ENCODE data around the gene PRR5L.

Gene PRR5L, protein sequence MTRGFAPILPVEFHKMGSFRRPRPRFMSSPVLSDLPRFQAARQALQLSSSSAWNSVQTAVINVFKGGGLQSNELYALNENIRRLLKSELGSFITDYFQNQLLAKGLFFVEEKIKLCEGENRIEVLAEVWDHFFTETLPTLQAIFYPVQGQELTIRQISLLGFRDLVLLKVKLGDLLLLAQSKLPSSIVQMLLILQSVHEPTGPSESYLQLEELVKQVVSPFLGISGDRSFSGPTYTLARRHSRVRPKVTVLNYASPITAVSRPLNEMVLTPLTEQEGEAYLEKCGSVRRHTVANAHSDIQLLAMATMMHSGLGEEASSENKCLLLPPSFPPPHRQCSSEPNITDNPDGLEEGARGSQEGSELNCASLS

DNA sequence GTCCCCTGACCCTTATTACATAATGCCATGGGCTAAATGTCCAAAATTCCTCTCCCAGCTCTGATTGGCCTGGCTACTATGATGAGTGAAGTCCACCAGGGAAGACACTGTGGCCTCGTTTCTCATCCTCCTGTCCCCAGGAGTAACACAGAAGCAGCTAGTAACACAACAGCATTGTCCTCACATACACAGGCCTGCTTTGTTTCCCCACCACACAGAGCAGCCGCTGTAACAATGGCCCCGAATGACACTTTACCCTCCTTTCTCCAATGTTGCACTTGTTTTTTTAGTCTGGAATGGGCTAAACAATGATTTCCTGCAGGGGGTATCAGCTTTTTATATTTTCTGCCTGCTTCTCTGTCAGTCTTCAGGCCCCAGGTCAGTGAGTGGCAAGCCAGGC lies at the start of gene PRR5L:
Gene PRR5L, plus strand, starts transcription at position 363 of the 400 bp plus-strand sequence. CDS start 104,834 bp downstream, outside the sequence.
- DNase-seq, result no peak

- DNase-seq, result no peak
These were observed 48.6 kb upstream of the PRR5L start for GRCh38 chr11:36247493-36247892.

GRCh38 chr11:36248436-36248835 lies 47.7 kb upstream of the PRR5L start:
- DNase-seq, result no peak

GRCh38 chr11:36249246-36249645 lies 46.8 kb upstream of the PRR5L start:
- no peak for DNase-seq

DNA sequence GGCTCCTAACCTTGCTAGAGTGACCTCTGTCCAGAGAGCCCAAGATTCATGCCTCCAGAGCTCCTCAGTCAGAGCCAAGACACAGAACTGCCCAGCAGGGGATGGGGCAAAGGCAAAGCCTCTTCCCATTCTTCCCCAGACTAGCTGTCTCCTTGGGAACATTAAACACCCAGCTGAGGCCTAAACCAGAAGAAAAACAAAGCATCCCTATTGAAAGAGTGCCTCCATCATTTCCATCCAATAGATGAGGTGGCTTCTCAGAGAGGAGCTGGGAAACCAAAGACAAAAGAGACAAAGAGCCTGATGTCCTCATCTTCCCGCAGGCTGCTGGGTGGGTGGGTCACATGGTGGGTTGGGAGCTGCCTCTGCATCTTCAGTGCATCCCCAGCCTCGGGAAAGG lies 44.3 kb upstream of the PRR5L start:
- no peak for DNase-seq

DNA sequence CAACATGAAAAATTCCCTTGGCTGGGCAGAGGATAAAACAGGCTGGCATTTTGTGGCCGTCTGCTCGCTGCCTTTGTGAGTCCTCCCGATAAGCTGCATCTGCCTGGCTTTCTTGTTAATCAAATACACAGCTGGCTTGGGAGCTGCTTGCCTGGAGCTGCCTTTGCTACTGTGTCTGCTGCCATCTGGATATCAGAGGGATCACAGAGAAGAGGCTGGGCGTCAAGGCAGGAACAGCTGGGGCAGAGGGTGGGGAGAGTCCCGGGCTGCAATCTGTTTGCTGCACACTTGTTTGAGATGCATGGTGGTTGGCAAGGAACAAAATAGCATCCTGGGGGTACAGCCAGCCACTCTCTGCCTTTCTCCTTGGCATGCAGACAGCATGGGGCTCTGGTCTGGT lies 42.9 kb upstream of the PRR5L start:
- DNase-seq, result no peak

DNA sequence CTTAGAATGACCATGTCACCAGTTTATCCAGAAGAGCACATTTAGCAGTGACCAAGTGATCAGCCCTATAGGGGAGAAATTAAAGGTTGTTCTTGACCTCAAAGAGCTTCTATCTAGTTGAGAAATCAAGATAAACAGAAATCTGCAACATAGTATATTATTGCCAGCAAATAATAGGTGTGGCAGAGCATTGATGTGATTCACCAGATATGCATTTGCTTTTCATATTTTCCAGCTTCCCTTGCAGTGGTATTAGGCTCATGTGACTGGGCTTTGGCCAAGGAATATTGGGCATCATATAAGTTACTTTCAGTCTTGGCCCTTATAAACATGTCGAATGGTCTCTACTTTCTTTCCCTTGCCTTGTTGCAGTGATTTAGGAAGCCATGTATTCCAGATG lies 41.4 kb upstream of the PRR5L start:
- DNase-seq, result no peak

GRCh38 chr11:36257351-36257750 lies 38.7 kb upstream of the PRR5L start:
- no peak for DNase-seq

DNA sequence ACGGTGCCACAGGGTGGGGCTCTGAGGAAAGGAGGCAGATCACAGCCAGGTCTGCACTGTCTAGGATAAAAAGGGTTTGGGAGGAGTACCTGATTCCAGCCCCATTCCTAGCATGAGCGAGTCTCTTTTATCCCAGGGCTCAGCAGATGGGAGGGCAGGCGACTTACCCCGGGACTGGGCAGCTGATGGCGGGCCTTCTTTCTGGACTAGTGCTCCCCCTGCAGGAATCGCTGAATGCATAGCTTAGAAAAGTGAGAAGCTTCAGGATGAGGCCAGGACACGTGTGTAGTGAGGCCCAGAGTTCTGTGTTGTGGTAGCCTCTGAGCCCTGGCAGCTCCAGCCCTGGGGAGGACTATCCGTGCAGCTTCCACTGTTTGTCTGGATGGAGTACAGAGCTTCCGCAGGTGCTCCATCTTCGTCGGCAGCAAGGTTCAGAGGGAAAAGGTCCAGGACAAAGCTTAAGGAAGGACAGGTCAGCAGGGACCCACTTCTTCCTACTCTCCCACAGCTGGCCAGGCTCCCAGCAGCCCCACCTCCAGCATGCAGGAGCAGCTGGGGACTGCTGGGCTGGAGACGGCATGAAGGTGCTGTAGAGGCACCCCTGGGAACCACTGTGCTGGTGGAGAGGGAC lies 37.2 kb upstream of the PRR5L start:
- DNase-seq, result no peak

DNA sequence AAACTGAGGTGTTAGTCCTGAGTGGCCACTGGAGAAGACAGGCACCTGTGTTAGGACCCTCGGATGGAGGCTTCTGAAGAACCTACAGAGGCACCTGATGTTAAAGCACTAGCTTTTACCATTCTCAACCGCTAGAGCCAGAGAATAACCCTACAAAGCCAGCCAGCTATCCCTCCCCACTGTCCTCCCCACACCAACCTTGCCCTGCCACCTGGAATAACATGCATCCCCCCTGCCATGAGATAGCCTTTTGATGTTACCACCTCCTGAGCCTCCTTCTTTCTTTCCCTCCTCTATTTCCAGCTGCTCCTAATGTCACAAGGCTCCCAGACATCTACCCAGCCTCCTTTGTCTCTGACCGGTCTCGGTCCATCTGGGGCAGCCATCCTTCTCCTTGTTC lies 35.0 kb upstream of the PRR5L start:
- DNase-seq, result no peak

DNA sequence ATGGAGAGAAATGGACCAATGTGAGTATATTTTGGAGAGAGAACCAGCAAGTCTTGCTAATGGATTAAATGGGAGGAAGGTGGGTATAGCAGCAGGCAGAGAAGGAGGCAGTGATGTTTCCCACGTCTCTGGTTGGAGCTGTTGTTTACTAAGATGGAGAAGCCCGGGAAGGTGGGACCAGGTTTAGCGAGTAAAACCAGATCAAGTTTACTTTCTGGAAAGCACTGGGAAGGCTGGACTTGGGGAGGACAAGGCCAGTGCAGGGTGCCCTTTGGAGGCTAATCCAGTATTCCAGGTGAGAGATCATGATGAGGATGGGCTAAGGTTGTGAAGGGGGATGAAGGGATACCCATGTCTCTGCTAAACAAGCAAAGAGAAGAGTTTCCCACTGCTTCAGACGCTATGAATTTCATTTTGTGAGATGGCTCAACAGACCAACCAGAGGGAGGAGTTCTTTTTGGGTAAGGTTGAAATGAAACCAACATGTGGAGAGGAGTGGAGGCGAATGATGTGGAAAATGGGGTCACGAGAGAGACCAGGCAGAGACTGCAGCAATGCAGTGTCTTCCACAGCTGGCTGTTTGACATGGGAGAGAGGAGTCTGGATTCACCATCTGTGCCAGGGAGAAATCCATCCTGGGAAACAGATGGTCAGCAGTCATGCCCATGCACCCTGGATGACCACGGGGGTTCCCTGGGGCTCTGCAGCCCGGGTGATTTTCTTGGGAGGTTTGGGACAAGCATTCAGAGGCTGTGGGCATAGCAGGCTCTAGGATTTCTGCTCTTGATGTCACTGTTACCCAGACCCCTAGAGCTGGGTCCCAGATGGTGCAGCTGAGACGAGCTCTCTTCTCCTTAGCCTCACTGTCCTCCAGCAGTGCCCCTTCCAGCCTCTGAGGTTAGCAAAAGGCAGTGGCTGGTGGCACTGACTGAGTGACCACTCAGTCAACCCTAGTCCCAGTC lies 31.8 kb upstream of the PRR5L start:
- no peak for DNase-seq

GRCh38 chr11:36264973-36265344 lies 31.1 kb upstream of the PRR5L start:
- no peak for DNase-seq

DNA sequence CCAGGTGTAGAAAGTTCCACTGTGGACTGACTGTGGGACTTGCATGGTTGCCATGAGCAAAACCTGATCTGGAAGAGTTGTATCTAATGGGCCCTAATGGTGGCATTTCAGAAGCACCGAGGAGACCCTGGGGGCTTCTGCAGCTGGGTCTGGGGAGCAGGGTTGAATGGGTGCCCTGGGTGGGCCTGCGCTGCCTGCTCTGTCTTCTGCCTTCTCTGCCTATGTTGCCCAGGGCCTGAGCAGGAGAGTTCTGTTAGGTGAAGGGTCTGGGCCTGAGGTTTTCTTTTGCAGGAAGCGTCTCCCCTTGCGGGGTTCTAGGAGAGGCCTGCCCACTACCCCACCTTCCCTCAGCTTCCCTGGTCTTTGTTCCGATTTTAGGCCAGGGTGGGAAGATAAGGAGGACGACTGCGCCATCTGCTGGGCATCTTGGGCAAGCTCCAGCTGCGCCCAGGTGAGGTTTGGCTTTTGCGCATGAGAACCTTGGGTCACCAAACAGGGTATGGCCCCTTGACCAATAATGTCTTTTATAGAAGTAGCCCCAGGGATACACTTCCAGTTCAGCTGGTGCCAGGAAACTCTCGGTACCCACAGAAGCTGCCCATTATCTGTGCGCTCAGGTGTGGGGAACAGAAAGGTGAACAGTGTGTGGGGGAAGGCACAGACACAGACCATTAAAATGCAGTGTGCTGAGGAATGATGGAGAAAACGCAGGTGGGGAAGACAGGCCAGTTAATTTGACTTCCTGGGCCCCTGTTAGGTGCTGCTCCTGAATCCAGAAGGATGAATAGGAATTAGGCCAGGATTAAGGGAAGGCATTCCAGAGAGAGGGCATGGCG lies 30.1 kb upstream of the PRR5L start:
- peak; percentile 26 for DNase-seq

- DNase-seq, result no peak
These were observed 29.3 kb upstream of the PRR5L start for GRCh38 chr11:36266767-36267166.

DNA sequence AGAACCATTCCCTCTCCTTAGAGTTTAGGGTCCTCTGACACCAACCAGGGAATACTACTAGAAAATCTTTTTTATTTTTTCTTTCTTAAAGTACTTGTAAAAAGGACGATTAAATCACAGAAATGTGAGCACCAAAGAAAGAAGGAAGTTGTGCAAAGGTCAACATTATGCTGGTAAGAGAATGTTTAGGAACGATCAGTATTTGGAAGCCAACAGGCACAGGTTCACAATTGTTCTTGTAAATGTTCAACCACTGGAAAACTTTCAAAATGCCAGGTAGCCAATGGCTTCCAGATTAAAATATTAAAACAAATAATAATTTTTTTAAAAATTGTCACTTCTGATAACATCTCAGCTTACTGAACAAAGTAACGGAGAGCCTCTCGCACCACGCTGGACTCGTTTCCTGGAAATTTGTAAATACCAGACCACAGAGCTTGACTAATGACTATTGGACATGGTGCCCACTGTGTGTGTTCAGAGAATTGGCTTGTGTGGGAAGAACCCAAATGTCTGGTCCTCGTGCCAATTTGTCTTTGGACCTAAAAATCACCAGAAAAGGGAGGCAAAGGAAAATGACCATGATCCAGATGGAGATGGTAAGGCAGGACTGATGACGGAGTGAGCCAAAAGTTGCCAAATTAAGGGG lies 27.6 kb upstream of the PRR5L start:
- no peak for DNase-seq

- no peak for DNase-seq
These were observed 25.4 kb upstream of the PRR5L start for GRCh38 chr11:36270701-36271100.

GRCh38 chr11:36271794-36272407 lies 24.2 kb upstream of the PRR5L start:
- no peak for DNase-seq

- no peak for DNase-seq
These were observed 23.0 kb upstream of the PRR5L start for GRCh38 chr11:36273110-36273509.

- no peak for DNase-seq
These were observed 21.7 kb upstream of the PRR5L start for GRCh38 chr11:36274414-36274813.

GRCh38 chr11:36278531-36279282 lies 17.4 kb upstream of the PRR5L start:
- no peak for DNase-seq

DNA sequence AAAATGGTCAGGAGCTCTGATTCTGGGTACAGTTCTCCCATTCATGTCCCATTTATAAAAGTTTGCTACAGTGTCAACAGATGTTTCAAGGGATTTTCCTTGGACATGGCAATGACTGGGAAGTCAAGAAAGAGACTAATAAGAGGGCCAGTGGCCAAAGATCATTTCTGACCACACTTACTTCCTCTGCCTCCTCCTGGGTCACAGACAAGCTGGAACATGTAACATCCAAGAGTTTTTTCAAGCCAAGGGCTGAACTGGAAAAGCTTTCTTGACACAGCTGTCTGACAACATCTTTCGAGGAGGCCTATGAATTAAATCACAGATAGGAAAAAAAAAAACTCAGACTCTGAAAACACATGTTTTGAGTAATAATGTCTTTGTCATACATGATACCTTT lies 15.6 kb upstream of the PRR5L start:
- no peak for DNase-seq
